Fibroblast of villous mesenchyme (primary cell): Measurements from ENCODE around the gene PPFIA4. TPM values are rescaled to one million over a fixed set of nuclear protein-coding genes. Genes with fewer than 3 reads are reported as not detected.
A peak's percentile ranks its signal among the peaks of the same experiment; 100 is the strongest.

Source experiments
- DNase-seq: peaks from one replicate; pipeline ENCODE4 v3.0.0-alpha.2; 2010; ENCODE audit warnings: low read depth
- H3K4me3 ChIP-seq: 2 replicates; pipeline ENCODE4 v1.5.1; 2011; ENCODE audit warnings: low read depth, mild to moderate bottlenecking, low read length
- CTCF ChIP-seq: IDR thresholded peaks from 2 replicates; pipeline ENCODE4 v1.5.1; 2012; ENCODE audit warnings: low read depth, mild to moderate bottlenecking, low read length; ENCODE audit not compliant: insufficient read depth
- total RNA-seq: library from RNA; depleted of rRNA; stranded (reverse); fragments of >200 nt; gene quantifications from 2 replicates; pipeline ENCODE4 v1.2.3, GENCODE V29; 2012

Gene PPFIA4
- total RNA-seq, 1 donor, result 4.3 TPM

- no peak for DNase-seq
- TF ChIP-seq CTCF, result no peak
- no peak overlapping the region for H3K4me3 ChIP-seq
Measured at GRCh38 chr1:203041351-203041932, 15.2 kb downstream of the PPFIA4 start.

- no peak for DNase-seq
- no peak overlapping the region for H3K4me3 ChIP-seq
- TF ChIP-seq CTCF, result no peak
Measured at GRCh38 chr1:203043830-203044545, 17.7 kb downstream of the PPFIA4 start.

- no peak overlapping the region for H3K4me3 ChIP-seq
- TF ChIP-seq CTCF, result no peak
- DNase-seq, result no peak
Measured at GRCh38 chr1:203044546-203045250, 18.4 kb downstream of the PPFIA4 start.

GRCh38 chr1:203045336-203045735 is 19.0 kb downstream of the PPFIA4 start:
- DNase-seq, result no peak
- H3K4me3 ChIP-seq, result no peak overlapping the region
- TF ChIP-seq CTCF, result no peak

GRCh38 chr1:203045821-203046594 is 19.7 kb downstream of the PPFIA4 start:
- H3K4me3 ChIP-seq, result no peak overlapping the region
- TF ChIP-seq CTCF, result no peak
- peak; percentile 14 for DNase-seq

- TF ChIP-seq CTCF, result no peak
- H3K4me3 ChIP-seq, result no peak overlapping the region
- peak; percentile 75 for DNase-seq
Measured at GRCh38 chr1:203046984-203047630, 20.8 kb downstream of the PPFIA4 start.
